ENCODE measurements around the gene PGLYRP1. TPM values are rescaled to one million over a fixed set of nuclear protein-coding genes. Genes with fewer than 3 reads are reported as not detected.

PGLYRP1 gene
- total RNA-seq, 3 donors from 2014 or later, result not detected

DNA sequence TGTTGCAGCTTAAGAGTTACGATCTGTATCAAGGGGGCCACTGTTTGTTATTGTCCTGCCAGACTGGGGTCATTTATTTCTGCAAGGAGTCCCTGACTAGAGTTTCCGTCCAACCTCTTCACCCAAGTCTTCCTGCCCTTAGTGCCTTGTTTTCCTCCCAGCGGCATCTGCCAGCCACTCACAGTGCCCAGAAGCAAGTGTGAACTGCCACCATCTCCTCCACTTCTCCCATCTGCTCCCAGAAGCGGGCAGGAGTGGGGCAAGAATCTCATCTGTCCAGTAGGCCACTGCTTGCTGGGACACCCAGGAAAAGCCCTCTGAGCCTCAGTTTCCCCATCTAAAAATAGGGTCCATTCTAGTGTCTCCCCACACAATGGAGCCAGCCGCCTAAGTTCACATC lies 53.2 kb downstream of the PGLYRP1 start:
- Histone ChIP-seq H3K4me1 (no peaks in the 10 kb centered on the region), H3K27ac (no peak overlapping the region), H3K4me3 (no peak overlapping the region), H3K27me3 (peaks cover 0 to 53% of the 10 kb centered on the region in 2 donors), H3K36me3 (no peaks in the 10 kb centered on the region), H3K9me3 (no peaks in the 10 kb centered on the region)
- TF ChIP-seq POLR2A (IDR thresholded peaks at IDR 0.05), result no peak
- TF ChIP-seq POLR2AphosphoS5 (IDR thresholded peaks at IDR 0.05), result no peak
- TF ChIP-seq CTCF (IDR thresholded peaks at IDR 0.05), result no peak
- DNase-seq (ENCODE audit: low spot score in 2 of 2), result no peak
- intact Hi-C loops (cut with DNase I; ENCODE audit: low total_unique reads), result no loop called here

Other genes with a start within 250 kb of the PGLYRP1 start
- 10 to 100 TPM; 16.0 to 25.6 (median 24.5) TPM for gene DMPK, start 240.6 kb downstream of the PGLYRP1 start, total RNA-seq
- gene DMWD, start 230.2 kb downstream of the PGLYRP1 start, total RNA-seq, result 10 to 100 TPM; 24.2 to 31.1 (median 29.3) TPM
- gene RSPH6A, start 207.7 kb downstream of the PGLYRP1 start, total RNA-seq, result under 1 TPM in 1 of 3 donors, not detected in 2; 0.15 TPM
- gene SYMPK, start 159.9 kb downstream of the PGLYRP1 start, total RNA-seq, result 10 to 100 TPM; 24.3 to 50.8 (median 31.3) TPM
- gene FOXA3, start 158.7 kb downstream of the PGLYRP1 start, total RNA-seq, result under 1 TPM in 1 of 3 donors, not detected in 2; 0.33 TPM
- 10 to 100 TPM; 16.5 to 26.5 (median 19.7) TPM for gene IRF2BP1, start 136.9 kb downstream of the PGLYRP1 start, total RNA-seq
- gene MYPOP, start 120.4 kb downstream of the PGLYRP1 start, total RNA-seq, result 1 to 10 TPM; 2.0 to 5.9 (median 2.4) TPM
- gene NANOS2, start 108.3 kb downstream of the PGLYRP1 start, total RNA-seq, result not detected
- gene NOVA2, start 49.2 kb downstream of the PGLYRP1 start, total RNA-seq, result 1 to 10 TPM in 2 of 3 donors, under 1 TPM in 1; 0.59 to 3.6 (median 1.1) TPM
- gene CCDC61, start 27.6 kb downstream of the PGLYRP1 start, total RNA-seq, result 1 to 10 TPM; 7.0 to 8.8 (median 8.3) TPM
- gene IGFL4, start 17.9 kb upstream of the PGLYRP1 start, total RNA-seq, result not detected
- gene IGFL3, start 101.6 kb upstream of the PGLYRP1 start, total RNA-seq, result not detected
- not detected for gene IGFL2, start 125.2 kb upstream of the PGLYRP1 start, total RNA-seq
- not detected for gene IGFL1, start 206.7 kb upstream of the PGLYRP1 start, total RNA-seq